ENCODE results near the gene FILIP1L.

DNA sequence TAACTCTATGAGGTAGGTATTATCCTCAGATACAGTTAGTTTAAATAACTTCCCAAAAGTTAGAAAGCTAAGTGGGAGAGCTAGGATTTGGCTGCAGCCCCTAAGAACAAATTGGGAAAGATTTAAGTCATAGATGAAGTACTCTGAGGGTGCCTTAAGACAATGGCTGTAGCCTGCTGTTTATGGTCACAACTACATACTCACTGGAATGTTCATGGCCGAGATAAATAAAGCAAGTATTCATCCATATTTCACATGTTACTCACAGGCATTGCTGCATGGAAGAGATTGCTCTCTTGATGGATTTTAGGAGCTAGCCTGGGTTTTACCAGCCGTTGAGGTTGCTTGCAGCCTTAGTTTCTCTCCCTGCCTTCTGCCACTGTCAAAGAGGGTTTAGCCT lies 151.6 kb downstream of the FILIP1L start:
- TF ChIP-seq, protein P1, sequence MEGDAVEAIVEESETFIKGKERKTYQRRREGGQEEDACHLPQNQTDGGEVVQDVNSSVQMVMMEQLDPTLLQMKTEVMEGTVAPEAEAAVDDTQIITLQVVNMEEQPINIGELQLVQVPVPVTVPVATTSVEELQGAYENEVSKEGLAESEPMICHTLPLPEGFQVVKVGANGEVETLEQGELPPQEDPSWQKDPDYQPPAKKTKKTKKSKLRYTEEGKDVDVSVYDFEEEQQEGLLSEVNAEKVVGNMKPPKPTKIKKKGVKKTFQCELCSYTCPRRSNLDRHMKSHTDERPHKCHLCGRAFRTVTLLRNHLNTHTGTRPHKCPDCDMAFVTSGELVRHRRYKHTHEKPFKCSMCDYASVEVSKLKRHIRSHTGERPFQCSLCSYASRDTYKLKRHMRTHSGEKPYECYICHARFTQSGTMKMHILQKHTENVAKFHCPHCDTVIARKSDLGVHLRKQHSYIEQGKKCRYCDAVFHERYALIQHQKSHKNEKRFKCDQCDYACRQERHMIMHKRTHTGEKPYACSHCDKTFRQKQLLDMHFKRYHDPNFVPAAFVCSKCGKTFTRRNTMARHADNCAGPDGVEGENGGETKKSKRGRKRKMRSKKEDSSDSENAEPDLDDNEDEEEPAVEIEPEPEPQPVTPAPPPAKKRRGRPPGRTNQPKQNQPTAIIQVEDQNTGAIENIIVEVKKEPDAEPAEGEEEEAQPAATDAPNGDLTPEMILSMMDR (IDR thresholded peaks at IDR 0.05), result no peak
- TF ChIP-seq POLR2A (IDR thresholded peaks at IDR 0.05), result no peak
